ENCODE measurements around the gene KRT83.
"Not testable (repeated sequence)": the region's sequence is repeated elsewhere in the genome, so short reads cannot be mapped to it uniquely, and the experiment has no call there.

Gene KRT83

GRCh38 chr12:52295663-52296062 is 25.5 kb downstream of the KRT83 start:
- H2AFZ ChIP-seq (ENCODE audit: low read depth) = no peak overlapping the region
- H3K27me3 ChIP-seq (ENCODE audit: insufficient read depth, low read depth) = no peaks in the 10 kb centered on the region
- no peak overlapping the region for H3K4me3 ChIP-seq (IDR thresholded peaks at IDR 0.05; ENCODE audit: insufficient read depth, low read depth, low read length)
- H3K36me3 ChIP-seq (ENCODE audit: insufficient read depth) = no peaks in the 10 kb centered on the region
- no peak overlapping the region for H3K27ac ChIP-seq
- no peak for TF ChIP-seq CTCF (conservative IDR thresholded peaks at IDR 0.05; ENCODE audit: low read depth, low read length)
- H3K79me2 ChIP-seq (ENCODE audit: insufficient read depth, low read depth) = no peaks in the 10 kb centered on the region
- H3K4me1 ChIP-seq (ENCODE audit: low read depth, poor library complexity, severe bottlenecking) = peaks cover 58% of the 10 kb centered on the region
- peak overlapping the region; percentile 4; the same call in 1 of the 2 replicates for H3K4me2 ChIP-seq
- H4K20me1 ChIP-seq (ENCODE audit: insufficient read depth) = no peaks in the 10 kb centered on the region
- no peak overlapping the region for H3K9ac ChIP-seq

- H3K36me3 ChIP-seq (ENCODE audit: insufficient read depth) = no peaks in the 10 kb centered on the region
- H3K27ac ChIP-seq = no peak overlapping the region
- H3K4me1 ChIP-seq (ENCODE audit: low read depth, poor library complexity, severe bottlenecking) = peaks cover 58% of the 10 kb centered on the region
- no peaks in the 10 kb centered on the region for H3K27me3 ChIP-seq (ENCODE audit: insufficient read depth, low read depth)
- no peak overlapping the region; the same call in 1 of the 2 replicates for H3K4me2 ChIP-seq
- no peaks in the 10 kb centered on the region for H3K79me2 ChIP-seq (ENCODE audit: insufficient read depth, low read depth)
- H2AFZ ChIP-seq (ENCODE audit: low read depth) = no peak overlapping the region
- TF ChIP-seq CTCF (conservative IDR thresholded peaks at IDR 0.05; ENCODE audit: low read depth, low read length) = no peak
- H3K4me3 ChIP-seq (IDR thresholded peaks at IDR 0.05; ENCODE audit: insufficient read depth, low read depth, low read length) = no peak overlapping the region
- H4K20me1 ChIP-seq (ENCODE audit: insufficient read depth) = no peaks in the 10 kb centered on the region
- H3K9ac ChIP-seq = no peak overlapping the region
Observed at GRCh38 chr12:52294803-52295202, 26.4 kb downstream of the KRT83 start.

DNA sequence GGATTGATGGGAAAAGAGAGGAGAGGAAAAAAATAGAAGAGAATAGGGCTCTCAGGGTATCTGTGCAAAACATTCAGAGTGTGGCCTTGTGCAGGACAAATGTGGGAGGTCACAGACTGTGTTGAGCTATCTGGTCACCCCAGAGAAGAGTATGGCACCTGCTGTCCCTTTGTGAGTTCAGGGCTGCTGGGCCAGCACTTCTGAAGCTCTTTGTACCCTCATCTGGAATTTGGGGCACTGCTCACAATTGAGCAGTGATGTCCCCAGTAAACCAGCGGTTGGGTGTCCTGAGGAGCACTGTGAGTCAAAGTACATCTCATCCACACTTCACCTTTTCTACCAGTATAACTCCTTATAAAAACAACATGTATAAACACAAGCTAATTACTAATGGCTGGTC is 27.3 kb downstream of the KRT83 start:
- Histone ChIP-seq H3K4me2 (no peak overlapping the region), H4K20me1 (ENCODE audit: insufficient read depth) (no peaks in the 10 kb centered on the region), H3K4me3 (IDR thresholded peaks at IDR 0.05; ENCODE audit: insufficient read depth, low read depth, low read length) (no peak overlapping the region), H3K27me3 (ENCODE audit: insufficient read depth, low read depth) (no peaks in the 10 kb centered on the region), H2AFZ (ENCODE audit: low read depth) (no peak overlapping the region), H3K4me1 (ENCODE audit: low read depth, poor library complexity, severe bottlenecking) (peaks cover 58% of the 10 kb centered on the region), H3K27ac (no peak overlapping the region), H3K79me2 (ENCODE audit: insufficient read depth, low read depth) (no peaks in the 10 kb centered on the region), H3K36me3 (ENCODE audit: insufficient read depth) (no peaks in the 10 kb centered on the region), H3K9ac (no peak overlapping the region)
- no peak for TF ChIP-seq CTCF (conservative IDR thresholded peaks at IDR 0.05; ENCODE audit: low read depth, low read length)

DNA sequence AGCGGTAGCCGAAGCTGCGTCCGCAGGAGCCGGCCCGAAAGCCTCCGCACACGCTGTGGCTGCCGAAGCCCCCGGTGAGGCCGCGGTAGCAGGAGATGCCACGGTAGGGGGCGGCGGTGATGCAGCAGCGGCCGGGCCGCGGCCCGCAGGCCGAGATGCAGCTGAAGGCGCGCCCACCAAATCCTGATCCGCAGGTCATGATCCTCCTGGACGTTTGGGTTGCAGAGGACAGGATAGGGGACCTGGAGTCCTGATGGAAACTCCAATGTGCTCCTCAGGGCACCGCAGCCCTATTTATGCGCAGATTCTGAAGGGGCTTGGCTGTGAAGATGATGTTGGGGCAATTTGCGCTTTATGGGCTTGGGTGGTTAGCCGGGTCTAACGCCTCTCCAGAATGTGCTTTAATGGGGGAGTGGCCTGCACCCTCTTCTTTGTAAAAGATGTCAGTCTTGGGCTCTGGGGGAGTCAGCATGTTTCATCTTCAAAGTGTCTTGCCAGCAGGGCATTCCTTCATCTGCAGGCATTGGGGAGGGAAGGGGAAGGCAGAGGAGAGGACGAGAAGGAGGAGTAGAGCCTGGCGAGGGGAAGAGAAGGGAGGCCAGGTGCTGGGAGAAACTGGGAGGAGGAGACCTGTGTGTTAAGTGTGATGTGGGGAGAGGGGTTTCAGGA is 29.8 kb downstream of the KRT83 start, which contains the start of gene KRT81:
KRT81 (minus strand) TSS at position 268 of the 669 bp plus-strand sequence; CDS start at position 199, 69 bp downstream.
- Histone ChIP-seq H3K4me2 (peak within 1 kb of the TSS; percentile 42; the same call in 1 of the 2 replicates), H3K4me3 (IDR thresholded peaks at IDR 0.05; ENCODE audit: insufficient read depth, low read depth, low read length) (no peak within 1 kb of the TSS), H3K27ac (no peak within 1 kb of the TSS; the same call in 1 of the 2 replicates), H3K36me3 (ENCODE audit: insufficient read depth) (no peaks in the 10 kb centered on the region), H3K79me2 (ENCODE audit: insufficient read depth, low read depth) (no peaks in the 10 kb centered on the region), H3K4me1 (ENCODE audit: low read depth, poor library complexity, severe bottlenecking) (peaks cover 76% of the 10 kb centered on the region), H2AFZ (ENCODE audit: low read depth) (peak within 1 kb of the TSS; percentile 21; the same call in 1 of the 2 replicates), H3K9ac (no peak within 1 kb of the TSS), H4K20me1 (ENCODE audit: insufficient read depth) (no peaks in the 10 kb centered on the region), H3K27me3 (ENCODE audit: insufficient read depth, low read depth) (no peaks in the 10 kb centered on the region)
- TF ChIP-seq CTCF (conservative IDR thresholded peaks at IDR 0.05; ENCODE audit: low read depth, low read length) = no peak

- H4K20me1 ChIP-seq (ENCODE audit: insufficient read depth); H3K4me3 ChIP-seq (IDR thresholded peaks at IDR 0.05; ENCODE audit: insufficient read depth, low read depth, low read length); H3K9ac ChIP-seq; H3K4me2 ChIP-seq; H3K36me3 ChIP-seq (ENCODE audit: insufficient read depth); H3K27ac ChIP-seq; H3K79me2 ChIP-seq (ENCODE audit: insufficient read depth, low read depth); H3K27me3 ChIP-seq (ENCODE audit: insufficient read depth, low read depth); H2AFZ ChIP-seq (ENCODE audit: low read depth): not testable (repeated sequence)
- H3K4me1 ChIP-seq (ENCODE audit: low read depth, poor library complexity, severe bottlenecking) = peaks cover 69% of the 10 kb centered on the region
Observed at GRCh38 chr12:52290483-52291134, 30.6 kb downstream of the KRT83 start.

DNA sequence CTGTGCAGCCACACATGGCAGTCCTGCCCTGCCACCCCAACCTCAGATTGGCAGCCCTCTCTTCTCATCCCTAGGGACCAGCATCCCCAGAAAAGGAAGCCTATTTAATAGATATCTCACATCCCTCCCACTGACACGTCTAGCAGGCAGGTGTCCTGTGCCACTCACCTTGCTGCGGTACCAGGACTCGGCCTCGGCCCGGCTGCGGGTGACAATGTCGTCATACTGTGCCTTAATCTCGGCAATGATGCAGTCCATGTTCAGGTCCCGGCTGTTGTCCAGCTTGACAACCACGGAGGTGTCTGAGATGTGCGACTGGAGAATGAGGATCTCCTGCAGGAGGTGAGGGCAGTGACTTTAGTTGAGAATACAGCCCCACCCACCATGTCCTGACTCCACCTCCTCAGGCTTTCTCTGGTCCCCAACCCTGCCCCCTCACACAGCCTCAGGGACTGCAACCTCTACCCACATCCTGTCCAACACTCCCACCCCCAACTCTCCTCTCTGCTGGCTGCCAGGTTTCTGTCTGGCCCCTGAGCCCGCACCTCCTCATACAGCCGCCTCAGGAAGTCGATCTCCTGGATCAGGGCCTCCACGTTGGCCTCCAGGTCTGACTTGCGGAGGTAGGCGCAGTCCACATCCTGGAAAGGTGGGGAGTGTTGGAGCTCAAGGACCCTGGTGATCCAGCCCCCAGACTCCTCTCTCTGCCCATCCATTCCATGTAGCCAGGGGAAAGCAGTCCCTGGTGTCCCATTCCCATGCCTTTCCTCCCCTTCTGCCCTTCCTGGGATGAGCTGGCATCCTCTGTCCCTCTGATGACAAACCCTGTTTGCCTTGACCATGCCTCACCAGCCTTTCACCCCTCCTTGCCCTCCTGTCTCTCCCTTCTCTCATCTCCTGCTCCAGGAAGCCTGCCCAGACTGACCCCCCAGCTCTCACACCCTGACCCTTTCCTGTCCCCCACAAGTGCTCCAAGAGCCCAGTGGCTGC is 33.1 kb downstream of the KRT83 start:
- not testable (repeated sequence) for H3K79me2 ChIP-seq (ENCODE audit: insufficient read depth, low read depth); H4K20me1 ChIP-seq (ENCODE audit: insufficient read depth); H3K4me3 ChIP-seq (IDR thresholded peaks at IDR 0.05; ENCODE audit: insufficient read depth, low read depth, low read length); H3K9ac ChIP-seq; H3K36me3 ChIP-seq (ENCODE audit: insufficient read depth); H3K27me3 ChIP-seq (ENCODE audit: insufficient read depth, low read depth)
- H2AFZ ChIP-seq (ENCODE audit: low read depth) = peak overlapping the region; percentile 19; the same call in 1 of the 2 replicates
- peak overlapping the region; percentile 56; the same call in 1 of the 2 replicates for H3K4me2 ChIP-seq
- peaks cover 44% of the 10 kb centered on the region for H3K4me1 ChIP-seq (ENCODE audit: low read depth, poor library complexity, severe bottlenecking)
- H3K27ac ChIP-seq = peak overlapping the region; percentile 28; the same call in 1 of the 2 replicates

All from KMS-11 (cell line).